Left ventricle myocardium superior (tissue), 1 donor: Measurements from ENCODE around the gene ARMS2. TPM values are rescaled to one million over a fixed set of nuclear protein-coding genes. Genes with fewer than 3 reads are reported as not detected.

Experiments
- ATAC-seq: fragments of 200-7000 bp; cut with Tn5 transposase; one replicate; pipeline ENCODE4 v1.9.1; 2020; ENCODE audit warnings: mild to moderate bottlenecking, moderate library complexity
- DNase-seq: peaks from one replicate; pipeline ENCODE4 v3.0.0-alpha.2; 2020
- intact Hi-C: fragments of 100-400 bp; cut with micrococcal nuclease; formaldehyde crosslinking; loops from one replicate; pipeline ENCODE4 v1.11.0; 2022
- total RNA-seq: library from RNA; stranded (reverse); fragmentation: NEBNext Ultra II Directional; extraction: Animal tissue kit (Norgen Biotek cat#: 25700); gene quantifications from one replicate; pipeline ENCODE4 v1.2.1, GENCODE V29; 2021
- donor health status: DM: no; HTN: yes; CAD: no; lungs with severe emphysema.

The ARMS2 gene
- total RNA-seq, 1 donor from 2014 or later = not detected

DNA sequence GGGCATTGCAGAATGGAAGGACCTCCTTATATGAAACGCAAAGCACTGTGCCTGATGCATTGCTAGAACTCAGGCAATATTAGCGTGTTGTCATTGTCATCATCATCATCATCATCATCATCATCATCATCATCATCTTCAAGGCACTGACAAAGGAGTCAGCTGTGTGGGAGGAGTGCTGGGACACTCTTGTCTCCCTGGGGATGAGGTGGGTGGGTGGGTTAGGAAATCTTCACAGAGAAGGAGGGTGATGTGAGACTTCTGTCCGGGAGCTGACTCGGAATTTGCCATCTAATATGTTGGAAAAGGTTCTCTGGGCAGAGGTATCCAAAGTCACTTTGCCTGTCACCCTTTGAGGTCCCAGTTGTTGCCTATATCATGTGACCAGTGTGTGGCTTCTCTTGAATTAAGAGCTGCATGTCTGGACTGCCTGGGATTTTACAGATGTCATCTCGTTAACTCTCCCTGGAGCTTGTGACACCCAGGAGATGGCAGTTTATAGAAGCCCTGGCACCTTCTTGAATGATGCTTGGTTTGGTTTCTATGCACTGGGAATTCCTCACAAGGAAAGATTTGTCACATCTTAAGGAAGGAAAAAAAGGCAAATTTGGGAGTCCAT, 14.0 kb downstream of the ARMS2 start:
- DNase-seq (no peak), ATAC-seq (no peak)
- intact Hi-C loops = no loop called here

DNA sequence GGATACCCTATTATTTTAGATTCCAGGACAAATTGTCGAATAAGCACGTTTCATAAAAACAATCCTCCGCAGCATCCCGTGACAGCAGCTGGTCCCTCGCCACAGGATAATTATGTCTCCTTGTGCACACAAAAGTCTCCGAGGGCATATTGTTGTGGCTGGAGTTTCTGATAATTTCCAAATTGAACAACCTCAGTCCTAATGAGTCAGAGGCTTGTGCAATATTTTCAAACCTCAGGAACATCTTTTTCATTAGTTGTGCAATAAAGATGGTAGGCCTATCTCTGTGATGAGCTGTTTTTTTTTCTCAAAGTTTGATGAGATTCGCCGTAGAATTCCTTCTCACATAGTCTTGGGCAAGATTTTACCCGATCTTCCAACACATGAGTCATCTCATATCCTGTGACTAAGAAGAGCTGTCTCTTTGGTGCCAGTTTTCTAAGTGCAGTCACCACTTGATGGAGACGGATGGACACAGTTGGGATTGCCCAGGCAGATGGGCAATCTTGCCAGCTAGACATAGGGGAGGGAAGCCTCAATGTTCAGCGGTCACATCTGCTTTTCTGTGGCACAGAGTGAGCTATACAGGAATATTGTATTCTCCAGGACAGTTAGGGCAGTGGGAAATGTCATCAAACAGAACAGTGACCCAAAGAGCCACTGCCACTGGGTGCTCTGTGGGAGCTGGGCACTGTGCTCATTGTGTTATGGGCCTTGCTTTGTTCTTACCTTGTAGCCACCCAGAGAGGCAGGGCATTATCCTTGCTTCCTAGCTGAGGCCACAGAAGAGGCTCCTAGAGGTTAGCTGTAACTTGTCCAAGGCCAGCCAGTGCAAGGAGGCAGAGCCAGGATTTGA, 14.7 kb downstream of the ARMS2 start:
- intact Hi-C loops = no loop called here
- DNase-seq (no peak), ATAC-seq (peak; percentile 60)

DNA sequence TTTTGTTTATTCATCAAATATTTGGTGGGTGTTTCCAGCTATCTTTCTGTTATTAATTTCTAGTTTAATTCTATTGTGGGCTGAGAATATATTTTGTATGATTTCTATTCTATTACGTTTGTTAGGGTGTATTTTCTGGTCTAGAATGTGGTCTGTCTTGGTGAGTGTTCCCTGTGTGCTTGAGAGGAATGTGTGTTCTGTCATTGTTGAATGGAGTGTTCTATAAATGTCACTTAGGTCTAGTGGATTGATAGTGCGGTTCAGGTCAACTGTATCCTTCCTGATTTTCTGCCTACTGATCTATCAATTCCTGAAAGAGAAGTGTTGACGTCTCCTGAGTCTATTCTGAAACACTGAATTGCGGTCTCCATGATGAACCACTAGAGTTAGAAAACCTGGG, 15.4 kb downstream of the ARMS2 start:
- intact Hi-C loops = no loop called here
- peak; percentile 67 for ATAC-seq
- no peak for DNase-seq

DNA sequence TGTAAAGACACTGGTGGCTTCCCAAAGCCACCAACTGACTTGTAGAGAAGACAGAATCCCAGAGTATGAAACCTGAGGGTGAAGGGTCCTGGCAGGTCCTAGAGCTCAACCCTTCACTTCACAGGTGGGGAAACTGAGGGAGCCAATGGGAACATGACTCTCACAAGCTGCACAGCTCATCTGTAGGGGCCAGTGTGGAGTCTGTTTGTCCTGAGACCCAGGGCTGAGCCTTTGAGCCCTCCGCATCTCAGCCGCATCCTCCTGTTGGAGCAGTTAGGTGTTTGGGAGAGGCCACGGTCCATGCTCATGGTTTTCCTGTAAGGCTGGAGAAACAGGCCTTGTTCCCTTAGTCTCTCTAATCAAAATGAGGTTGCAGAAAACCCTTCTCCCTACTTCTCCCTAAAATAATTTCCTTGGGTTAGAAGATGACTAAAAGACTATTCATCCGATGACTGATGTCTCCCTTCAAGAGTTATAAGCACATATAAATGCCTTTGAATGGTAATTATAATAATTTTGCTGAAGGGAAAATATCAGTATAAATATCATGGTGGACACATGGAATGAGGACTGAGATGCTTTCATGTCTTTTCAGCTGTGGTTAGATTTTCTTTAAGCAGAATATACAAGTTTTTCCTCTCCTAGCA, 17.2 kb downstream of the ARMS2 start:
- no peak for DNase-seq
- ATAC-seq = no peak
- intact Hi-C loops = no loop called here

DNA sequence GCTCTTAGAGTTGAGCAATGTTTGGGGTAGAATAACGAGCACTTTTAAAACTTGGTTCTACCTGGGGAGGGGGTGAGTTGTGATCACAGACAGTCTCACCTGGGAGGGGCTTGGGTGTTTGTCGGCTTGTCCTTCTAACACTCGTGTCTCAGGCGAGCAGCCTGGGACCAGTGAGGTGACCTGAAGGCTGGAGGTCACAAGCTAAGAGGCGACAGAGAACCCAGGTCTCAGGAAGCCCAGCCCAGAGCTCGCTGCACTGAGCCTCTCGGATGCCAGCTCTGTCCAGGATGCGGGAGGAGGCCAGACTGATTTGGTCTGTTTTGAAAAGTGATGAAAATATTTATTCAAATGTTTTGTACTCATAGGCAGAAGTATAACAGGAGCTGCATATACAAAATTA, 18.7 kb downstream of the ARMS2 start:
- intact Hi-C loops = no loop called here
- DNase-seq (no peak), ATAC-seq (no peak)

DNA sequence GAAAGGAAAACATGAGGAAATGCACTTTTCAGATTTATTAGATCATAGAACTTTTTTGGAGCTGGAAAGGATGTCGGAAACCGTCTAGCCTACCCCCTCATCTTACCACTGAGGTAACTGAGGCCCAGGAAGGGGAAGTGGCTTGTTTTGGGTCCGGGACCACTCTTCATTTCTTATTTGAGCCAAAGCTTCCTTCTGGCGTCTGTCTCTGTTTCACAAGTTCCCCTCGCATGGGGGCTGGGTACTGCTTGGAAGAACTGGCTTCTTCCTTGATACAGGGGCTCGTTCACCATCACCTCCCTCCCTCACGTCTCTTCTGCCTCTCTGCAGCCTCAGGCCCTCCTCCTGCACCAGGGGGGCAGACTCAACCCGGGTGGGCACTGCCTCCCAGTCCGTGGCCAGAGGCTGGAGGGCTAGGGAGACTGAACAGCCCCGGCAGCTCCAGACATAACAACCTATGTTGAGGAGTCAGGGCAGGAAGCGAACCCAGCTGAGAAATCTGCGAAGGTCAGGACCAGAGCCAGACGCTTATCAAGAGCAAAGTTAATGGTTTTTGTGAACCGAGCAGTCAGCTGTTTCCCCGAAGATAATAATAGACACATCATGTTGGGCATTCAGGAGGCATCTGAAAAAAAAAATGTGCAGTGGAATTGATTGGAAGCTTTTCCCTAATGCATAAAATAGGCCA, 19.8 kb downstream of the ARMS2 start:
- ATAC-seq = peak; percentile 75
- DNase-seq = no peak
- intact Hi-C loops = no loop called here

DNA sequence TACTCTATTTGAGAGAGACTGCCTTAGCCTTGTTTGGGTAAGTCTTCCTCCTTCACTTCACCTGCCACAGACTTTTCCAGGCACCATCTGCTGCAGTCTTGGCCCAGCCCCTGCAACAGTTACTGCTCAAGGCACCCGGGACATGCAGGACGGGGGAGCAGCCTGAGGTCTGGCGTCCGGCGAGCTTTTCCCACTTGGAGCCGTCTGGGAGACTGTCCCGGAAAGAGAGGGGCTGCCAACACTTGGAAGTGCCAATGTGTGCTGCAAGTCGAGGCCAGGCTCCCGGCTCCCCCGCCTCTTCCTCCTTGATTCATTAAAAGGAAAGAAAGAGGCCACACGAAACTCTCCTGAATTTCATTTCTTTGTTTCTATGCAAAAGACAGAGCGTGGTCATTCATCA, 20.6 kb downstream of the ARMS2 start:
- peak; percentile 96 for ATAC-seq
- peak; percentile 90 for DNase-seq
- intact Hi-C loops = no loop called here

DNA sequence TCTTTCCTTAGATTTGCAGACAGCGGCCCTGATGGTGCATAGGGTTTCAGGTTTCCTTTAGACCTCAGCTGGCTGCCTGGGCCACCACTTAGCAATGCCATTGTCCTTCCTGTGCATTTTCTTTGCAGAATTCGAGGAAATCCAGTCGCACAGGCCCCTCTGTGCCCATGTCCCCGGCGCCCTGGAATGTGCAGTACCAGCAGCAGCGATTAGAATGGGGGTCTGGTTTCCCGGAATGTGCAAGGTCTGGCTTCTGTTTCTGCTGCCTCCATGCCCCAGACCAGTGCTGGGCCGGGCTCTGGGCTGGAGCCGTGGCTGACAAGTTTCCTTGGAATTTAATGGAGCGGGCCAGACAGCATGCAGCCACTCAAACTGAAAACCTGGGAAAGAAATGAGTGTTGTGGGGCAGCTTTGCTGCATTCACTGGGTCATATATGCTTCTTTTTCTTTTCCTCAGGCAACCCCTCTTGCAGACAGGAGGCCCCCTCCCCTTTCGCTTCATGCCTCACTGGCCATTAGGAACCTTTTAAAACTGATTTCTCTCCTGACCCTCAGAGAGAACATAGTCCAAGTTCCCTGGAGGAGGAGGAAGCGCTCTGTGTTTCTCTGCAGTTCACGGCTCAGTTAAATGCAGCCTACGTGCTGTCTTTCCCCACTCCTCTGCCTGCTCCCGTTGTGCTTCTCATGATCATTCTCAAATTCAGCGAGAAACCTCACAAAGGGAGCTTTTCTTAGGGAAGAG, 21.3 kb downstream of the ARMS2 start:
- DNase-seq (no peak), ATAC-seq (peak; percentile 18)
- intact Hi-C loops = no loop called here

DNA sequence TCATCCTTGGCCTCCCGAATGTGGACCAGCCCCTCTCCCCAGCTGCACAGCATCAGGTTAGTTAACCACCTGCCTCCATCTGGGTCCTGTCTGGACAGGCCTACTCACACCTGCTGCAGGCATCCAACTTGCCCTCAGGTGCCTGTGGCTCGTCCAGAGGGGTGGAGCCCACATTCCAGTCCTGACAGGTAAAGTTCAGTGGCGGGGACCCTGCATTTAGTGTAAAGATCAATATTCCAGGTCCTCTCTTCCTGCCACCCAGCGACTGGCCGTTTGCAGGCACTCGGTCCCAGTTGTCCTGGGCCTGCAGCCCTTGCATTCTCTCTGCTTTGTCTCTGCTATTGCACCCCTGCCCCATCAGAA, 21.9 kb downstream of the ARMS2 start:
- ATAC-seq = no peak
- intact Hi-C loops = no loop called here
- DNase-seq = no peak

DNA sequence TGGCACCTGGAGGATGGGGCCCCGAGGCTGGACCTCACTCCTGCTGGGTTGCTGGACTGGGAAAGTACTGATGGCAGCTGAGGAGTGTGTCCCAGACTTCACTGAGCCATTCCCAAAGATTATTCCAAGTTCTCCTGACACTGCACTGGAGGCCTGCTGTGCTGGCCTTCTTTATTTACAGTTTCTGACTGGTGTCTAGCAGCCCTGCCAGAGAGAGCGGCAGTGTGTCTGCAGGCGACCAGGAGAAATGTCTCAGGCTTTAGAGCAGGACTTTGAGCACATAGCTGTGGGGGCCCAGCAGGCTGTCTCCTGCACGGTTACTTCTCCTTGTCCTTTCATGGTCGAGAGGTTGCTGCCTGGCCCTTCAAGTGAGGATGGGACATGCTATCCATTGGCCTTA, 23.0 kb downstream of the ARMS2 start:
- ATAC-seq = no peak
- intact Hi-C loops = no loop called here
- DNase-seq = no peak

DNA sequence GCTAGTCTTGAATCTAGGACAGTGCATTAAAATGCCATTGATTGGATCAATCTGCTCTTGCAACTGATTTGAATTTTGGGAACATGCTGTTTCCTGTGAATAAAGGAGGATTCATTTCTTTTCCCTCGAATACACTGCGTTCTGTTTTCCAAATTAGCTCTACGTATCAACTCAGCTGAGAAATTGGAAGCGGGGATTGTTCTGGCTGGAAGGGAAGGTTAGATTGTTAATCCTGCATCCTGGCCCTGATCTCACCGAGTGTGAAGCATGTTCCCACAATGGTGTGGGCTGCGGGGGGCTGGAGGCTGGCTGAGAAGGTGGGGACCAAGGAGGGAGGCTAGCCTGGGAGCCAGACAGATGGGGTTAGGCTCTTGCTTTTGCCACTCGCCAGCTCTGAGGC, 24.5 kb downstream of the ARMS2 start:
- no peak for ATAC-seq
- intact Hi-C loops = no loop called here
- DNase-seq = no peak

DNA sequence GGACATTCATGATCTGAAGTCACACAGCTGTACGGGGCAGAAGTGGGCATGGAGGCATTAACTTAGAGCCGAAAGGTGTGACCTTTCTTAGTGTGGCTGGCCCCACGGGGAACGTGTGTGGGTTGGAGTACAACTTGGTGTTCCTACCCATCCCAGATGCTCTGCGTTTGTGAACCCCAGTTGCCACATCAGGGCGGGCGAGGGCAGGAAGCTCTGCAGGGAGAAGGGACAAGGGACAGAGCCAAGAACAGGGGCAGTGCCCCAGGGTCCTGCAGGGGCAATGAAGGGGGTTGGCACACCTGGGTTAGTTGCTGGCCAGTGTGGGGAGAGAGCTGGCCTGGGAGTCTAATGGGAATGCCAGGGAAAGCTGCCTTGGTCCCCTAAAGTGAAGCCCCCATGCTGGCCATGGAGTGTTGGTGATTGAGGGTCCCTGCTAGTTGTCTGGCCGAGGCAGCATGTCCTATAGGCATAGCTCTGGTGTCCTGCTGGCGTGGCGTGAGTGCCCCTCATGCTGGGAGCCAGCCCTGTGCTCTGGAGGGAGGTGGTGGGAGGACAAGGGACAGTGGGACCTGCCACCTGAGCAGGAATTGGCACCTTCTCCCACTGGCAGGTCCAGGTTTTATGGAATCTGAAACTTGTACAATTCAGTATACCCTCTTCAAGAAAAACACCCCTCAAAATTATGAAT, 25.8 kb downstream of the ARMS2 start:
- intact Hi-C loops = no loop called here
- no peak for ATAC-seq
- DNase-seq = no peak

DNA sequence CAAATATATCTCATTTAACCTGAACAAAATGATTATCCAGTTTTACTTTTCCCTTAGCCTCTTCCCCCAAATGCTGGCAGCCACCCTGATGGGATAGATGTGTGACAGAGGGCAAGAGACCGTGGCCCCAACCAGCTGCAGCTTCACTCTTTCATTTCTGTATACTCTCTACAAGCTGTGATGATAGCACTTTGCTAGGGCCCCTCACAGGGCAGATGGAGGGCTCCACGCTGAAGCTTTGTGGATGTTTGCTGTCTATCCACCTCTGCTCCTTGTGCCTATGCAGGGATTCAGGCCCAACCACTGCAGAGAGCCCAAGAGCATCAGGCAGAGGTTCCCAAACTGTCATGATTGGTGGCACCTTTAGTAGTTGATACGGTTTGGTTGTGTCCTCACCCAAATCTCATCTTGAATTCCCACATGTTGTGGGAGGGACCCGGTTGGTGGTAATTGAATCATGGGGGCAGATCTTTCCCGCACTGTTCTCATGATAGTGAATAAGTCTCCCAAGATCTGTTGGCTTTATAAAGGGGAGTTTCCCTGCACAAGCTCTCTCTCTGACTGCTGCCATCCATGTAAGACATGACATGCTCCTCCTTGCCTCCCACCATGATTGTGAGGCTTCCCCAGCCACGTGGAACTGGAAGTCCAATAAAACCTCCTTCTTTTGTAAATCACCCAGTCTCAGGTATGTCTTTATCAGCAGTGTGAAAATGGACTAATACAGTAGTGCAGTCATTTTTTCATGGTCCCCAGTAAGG, 27.0 kb downstream of the ARMS2 start:
- intact Hi-C loops = no loop called here
- DNase-seq = no peak

DNA sequence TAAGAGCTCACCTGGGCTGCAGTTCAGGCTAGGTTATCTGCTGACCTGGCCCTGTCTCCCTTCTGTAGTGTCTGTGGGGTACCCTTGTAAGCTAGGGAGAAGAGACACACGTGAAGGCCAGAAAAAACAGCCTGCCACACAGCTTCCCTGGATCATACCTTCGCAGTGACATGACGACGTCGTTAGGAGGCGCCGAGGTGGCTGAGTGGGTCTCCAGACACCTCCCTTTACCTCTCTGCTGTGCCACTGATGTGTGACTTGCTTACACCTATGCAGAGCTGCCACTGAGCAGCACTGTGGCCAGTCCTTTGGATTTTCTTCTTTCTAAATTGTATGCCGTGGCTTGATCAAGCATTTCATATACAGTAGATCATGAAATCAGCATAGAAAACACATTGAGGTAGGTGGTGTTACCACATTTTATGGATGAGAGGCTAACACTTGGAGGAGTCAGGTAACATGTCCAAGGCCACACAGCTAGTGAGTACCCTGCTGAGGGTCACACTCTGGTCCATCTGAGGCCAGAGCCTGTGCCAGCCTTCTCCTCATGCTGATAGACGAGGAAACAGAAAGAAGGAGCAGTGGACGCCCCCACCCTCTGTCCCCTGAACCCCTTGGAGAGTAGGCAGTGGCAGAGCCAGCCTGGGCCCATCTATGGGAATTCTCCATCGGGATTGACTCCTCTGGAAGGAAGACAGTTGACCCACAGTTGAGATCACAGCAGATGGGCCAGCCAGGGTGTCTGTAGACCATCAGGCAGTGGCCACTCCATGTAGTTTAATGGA, 30.0 kb downstream of the ARMS2 start:
- intact Hi-C loops = no loop called here
- DNase-seq (no peak), ATAC-seq (no peak)

More for the DNA sequence above, 27.0 kb downstream of the ARMS2 start:
- no peak for ATAC-seq

DNA sequence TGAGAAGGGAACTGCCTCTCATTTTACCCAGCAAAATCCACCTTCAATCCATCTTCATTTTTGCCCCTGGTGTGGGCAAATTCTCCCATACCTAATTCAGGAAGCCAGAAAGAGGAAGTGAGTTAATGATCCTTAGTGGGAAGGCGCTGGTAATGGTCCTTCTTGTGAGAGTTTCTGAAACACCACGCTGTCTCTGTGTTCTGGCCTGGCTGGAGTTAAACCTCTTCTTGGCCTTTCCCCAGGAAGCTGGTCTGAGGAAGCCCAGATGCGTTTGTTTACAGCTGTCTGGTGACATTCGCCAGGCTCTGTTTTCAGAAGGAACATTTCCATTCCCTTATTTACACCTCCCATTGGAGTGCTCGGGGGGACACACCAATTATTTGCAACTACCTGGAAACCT, 31.2 kb downstream of the ARMS2 start:
- intact Hi-C loops = no loop called here
- ATAC-seq (peak; percentile 78), DNase-seq (no peak)

DNA sequence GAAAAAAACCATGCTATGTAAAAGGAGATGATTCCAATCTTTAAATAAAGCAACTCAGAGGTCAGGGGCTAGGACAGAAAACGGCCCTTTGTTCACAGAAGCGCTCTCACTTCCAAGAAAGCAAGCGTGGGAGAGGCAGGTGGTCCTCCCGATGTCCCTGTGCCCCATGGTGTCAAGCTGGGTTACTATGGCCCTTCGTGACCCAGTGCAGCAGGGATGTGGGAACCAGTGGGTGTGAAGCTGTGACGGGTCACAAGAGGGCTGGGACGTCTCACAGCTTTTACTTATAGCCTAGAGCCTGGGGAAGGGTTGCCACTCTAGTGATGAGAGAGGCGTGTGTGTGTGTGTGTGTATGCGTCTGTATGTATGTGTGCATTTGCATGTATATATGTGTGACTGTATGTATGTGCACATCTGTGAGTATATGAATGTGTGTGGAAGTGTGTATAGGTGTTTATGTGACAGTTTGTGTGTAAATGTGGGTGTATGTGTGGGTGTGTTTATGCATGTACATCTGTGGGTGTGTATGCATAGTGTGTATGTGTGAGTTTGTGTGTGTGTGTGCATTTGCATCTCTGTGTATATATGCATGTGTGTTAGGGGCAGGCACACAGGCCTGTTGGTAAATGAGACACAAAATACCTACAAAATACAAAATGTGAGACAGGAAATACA, 32.1 kb downstream of the ARMS2 start:
- no peak for DNase-seq
- no peak for ATAC-seq
- intact Hi-C loops = no loop called here
